Thoracic aorta (tissue), 2 donors: ENCODE data around the gene SLC39A11. TPM values are rescaled to one million over a fixed set of nuclear protein-coding genes. Genes with fewer than 3 reads are reported as not detected.

Source experiments
- ATAC-seq: fragments of 150-250 bp; one replicate; pipeline ENCODE4 v1.8.0; 2017; ENCODE audit warnings: low read depth; ENCODE audit not compliant: insufficient number of reproducible peaks, low FRiP score
- DNase-seq: peaks from one replicate; pipeline ENCODE4 v3.0.0-alpha.2; 2020; ENCODE audit warnings: low spot score
- H3K27ac ChIP-seq, 2 donors: fragments of 200-600 bp; sonication (generic); 1 replicate in 1 of 2; 2 replicates in 1 of 2; pipeline ENCODE4 v1.5.1; 2016; ENCODE audit warnings: mild to moderate bottlenecking in 2 of 2, moderate library complexity in 2 of 2
- H3K27me3 ChIP-seq: fragments of 200-600 bp; sonication (generic); replicated peaks from 2 replicates; pipeline ENCODE4 v1.6.0; 2016; ENCODE audit warnings: mild to moderate bottlenecking; ENCODE audit not compliant: insufficient read depth
- H3K36me3 ChIP-seq: fragments of 200-600 bp; sonication (generic); one replicate; pipeline ENCODE4 v1.5.1; 2016
- H3K4me1 ChIP-seq, 2 donors: fragments of 200-600 bp; sonication (generic); 1 replicate in 1 of 2; 2 replicates in 1 of 2; pipeline versions ENCODE4 v1.5.1 to v1.6.0; 2016; ENCODE audit warnings: low read depth in 2 of 2, mild to moderate bottlenecking in 1 of 2; ENCODE audit not compliant: control insufficient read depth in 1 of 2
- H3K4me3 ChIP-seq: fragments of 200-600 bp; sonication (generic); 2 replicates; pipeline ENCODE4 v1.5.1; 2016; ENCODE audit warnings: mild to moderate bottlenecking
- H3K9me3 ChIP-seq: fragments of 200-600 bp; sonication (generic); 2 replicates; pipeline ENCODE4 v1.5.1; 2016
- total RNA-seq, 2 donors: library from RNA; depleted of rRNA; stranded (reverse); fragments of >200 nt; gene quantifications; one replicate each; pipeline versions ENCODE4 v1.1.0 to v1.2.3, GENCODE V29; 2016
- TF ChIP-seq, protein P1 (sequence below): fragments of 200-600 bp; sonication (generic); IDR thresholded peaks from one replicate; pipeline ENCODE4 v1.5.1; 2019; ENCODE audit warnings: antibody characterized with exemption

The SLC39A11 gene
- total RNA-seq, 2 donors from 2014 or later: 12.0 to 29.1 TPM

DNA sequence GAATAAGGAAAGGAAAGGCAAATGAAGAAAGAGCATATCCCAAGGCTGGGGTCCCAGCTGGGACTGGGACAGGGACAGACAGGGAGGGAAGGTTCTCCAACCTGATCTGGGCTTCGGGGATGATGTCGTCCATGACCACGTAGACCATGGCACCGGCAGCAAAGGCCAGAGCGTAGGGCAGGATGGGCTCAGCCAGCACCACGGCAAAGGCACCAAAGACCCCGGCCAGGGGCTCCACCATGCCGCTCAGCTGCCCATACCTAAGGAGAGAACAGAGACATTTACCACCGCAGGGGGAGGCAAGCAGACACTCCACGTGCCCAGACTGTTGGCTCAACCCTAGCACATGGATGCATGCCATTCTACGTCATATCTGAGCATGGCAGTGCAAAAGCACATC, 443.8 kb downstream of the SLC39A11 start:
- Histone ChIP-seq H3K4me1 (no peaks in the 10 kb centered on the region), H3K27me3 (no peaks in the 10 kb centered on the region), H3K9me3 (no peaks in the 10 kb centered on the region), H3K27ac (no peak overlapping the region), H3K4me3 (no peak overlapping the region), H3K36me3 (peaks cover 2% of the 10 kb centered on the region)
- DNase-seq: no peak
- ATAC-seq: no peak
- TF ChIP-seq, protein P1, sequence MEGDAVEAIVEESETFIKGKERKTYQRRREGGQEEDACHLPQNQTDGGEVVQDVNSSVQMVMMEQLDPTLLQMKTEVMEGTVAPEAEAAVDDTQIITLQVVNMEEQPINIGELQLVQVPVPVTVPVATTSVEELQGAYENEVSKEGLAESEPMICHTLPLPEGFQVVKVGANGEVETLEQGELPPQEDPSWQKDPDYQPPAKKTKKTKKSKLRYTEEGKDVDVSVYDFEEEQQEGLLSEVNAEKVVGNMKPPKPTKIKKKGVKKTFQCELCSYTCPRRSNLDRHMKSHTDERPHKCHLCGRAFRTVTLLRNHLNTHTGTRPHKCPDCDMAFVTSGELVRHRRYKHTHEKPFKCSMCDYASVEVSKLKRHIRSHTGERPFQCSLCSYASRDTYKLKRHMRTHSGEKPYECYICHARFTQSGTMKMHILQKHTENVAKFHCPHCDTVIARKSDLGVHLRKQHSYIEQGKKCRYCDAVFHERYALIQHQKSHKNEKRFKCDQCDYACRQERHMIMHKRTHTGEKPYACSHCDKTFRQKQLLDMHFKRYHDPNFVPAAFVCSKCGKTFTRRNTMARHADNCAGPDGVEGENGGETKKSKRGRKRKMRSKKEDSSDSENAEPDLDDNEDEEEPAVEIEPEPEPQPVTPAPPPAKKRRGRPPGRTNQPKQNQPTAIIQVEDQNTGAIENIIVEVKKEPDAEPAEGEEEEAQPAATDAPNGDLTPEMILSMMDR: no peak

DNA sequence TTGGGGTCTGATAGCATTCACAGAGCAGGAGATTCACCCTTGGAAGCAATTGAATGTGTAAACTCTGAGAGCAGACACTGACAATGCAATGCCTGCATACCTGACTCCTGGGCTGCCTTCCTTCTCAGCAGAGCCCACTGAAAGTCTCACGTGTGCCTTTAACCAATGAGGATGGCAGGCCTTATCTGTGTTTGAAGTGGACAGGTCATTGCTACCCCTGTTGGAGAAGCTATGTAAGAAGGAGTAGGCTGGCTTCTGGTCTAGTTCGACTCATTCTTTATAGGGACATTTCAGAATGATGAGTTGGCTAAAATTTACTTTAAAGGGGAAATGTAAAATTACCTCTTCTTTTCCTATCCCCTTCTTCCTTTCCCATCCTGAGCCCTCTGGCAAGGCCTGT, 446.3 kb downstream of the SLC39A11 start:
- DNase-seq: no peak
- TF ChIP-seq, protein P1: no peak
- Histone ChIP-seq H3K27me3 (no peaks in the 10 kb centered on the region), H3K4me1 (no peaks in the 10 kb centered on the region), H3K4me3 (no peak overlapping the region), H3K36me3 (peaks cover 2% of the 10 kb centered on the region), H3K9me3 (no peaks in the 10 kb centered on the region), H3K27ac (no peak overlapping the region)
- ATAC-seq: no peak

GRCh38 chr17:72644492-72644891, 448.0 kb downstream of the SLC39A11 start:
- Histone ChIP-seq H3K4me3 (no peak overlapping the region), H3K27me3 (no peaks in the 10 kb centered on the region), H3K27ac (no peak overlapping the region), H3K36me3 (peaks cover 2% of the 10 kb centered on the region), H3K4me1 (no peaks in the 10 kb centered on the region), H3K9me3 (no peaks in the 10 kb centered on the region)
- TF ChIP-seq, protein P1: no peak
- DNase-seq: no peak
- ATAC-seq: no peak

- TF ChIP-seq, protein P1: no peak
- ATAC-seq: no peak
- H3K4me1 ChIP-seq: no peaks in the 10 kb centered on the region
- no peak overlapping the region for H3K27ac ChIP-seq
- no peak overlapping the region for H3K4me3 ChIP-seq
- no peaks in the 10 kb centered on the region for H3K9me3 ChIP-seq
- no peaks in the 10 kb centered on the region for H3K27me3 ChIP-seq
- peaks cover 2% of the 10 kb centered on the region for H3K36me3 ChIP-seq
- DNase-seq: no peak
Observed at GRCh38 chr17:72643575-72644216, 448.8 kb downstream of the SLC39A11 start.

DNA sequence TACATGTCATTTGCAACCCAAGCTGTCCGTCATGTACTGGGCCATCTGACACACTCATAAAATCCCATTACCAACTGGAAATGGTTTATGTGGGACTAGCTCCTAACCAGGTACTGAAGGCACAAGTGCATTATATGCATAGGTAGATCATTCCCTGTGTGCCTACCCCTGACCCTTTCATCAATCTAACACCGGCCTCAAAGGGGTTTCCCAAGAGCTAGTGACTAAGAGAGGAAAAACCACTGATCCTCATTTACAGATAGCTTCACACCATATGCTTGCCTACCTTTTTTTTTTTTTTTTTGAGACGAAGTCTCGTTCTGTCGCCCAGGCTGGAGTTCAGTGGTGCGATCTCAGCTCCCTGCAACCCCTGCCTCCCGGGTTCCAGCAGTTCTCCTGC, 449.8 kb downstream of the SLC39A11 start:
- H3K4me3 ChIP-seq: no peak overlapping the region
- ATAC-seq: no peak
- H3K27ac ChIP-seq: no peak overlapping the region

More for the DNA sequence above, 449.8 kb downstream of the SLC39A11 start:
- no peaks in the 10 kb centered on the region for H3K4me1 ChIP-seq
- peaks cover 2% of the 10 kb centered on the region for H3K36me3 ChIP-seq
- no peaks in the 10 kb centered on the region for H3K27me3 ChIP-seq
- TF ChIP-seq, protein P1: no peak
- H3K9me3 ChIP-seq: no peaks in the 10 kb centered on the region
- no peak for DNase-seq
